ENCODE data around the gene IFNA21. TPM values are rescaled to one million over a fixed set of nuclear protein-coding genes. Genes with fewer than 3 reads are reported as not detected.
A peak's percentile ranks its signal among the peaks of the same experiment; 100 is the strongest.
"Not testable (repeated sequence)": the region's sequence is repeated elsewhere in the genome, so short reads cannot be mapped to it uniquely, and the experiment has no call there.

IFNA21 gene
- total RNA-seq (not detected), polyA plus RNA-seq (not detected)

GRCh38 chr9:21166560-21166959 lies at the start of gene IFNA21:
Gene IFNA21, minus strand, starts transcription at chr9:21166660. Its CDS starts 48 bp downstream, at chr9:21166612.
- H3K27ac ChIP-seq; H3K27me3 ChIP-seq; H3K36me3 ChIP-seq; H3K9me3 ChIP-seq; H3K4me1 ChIP-seq; DNase-seq; intact Hi-C loops (cut with DNase I); H3K4me3 ChIP-seq: not testable (repeated sequence)
- WGBS, 2 donors = 49 to 83% methylated on average over 2 of the region's 2 CpGs

- H3K36me3 ChIP-seq; H3K27me3 ChIP-seq; H3K4me1 ChIP-seq; H3K9me3 ChIP-seq; intact Hi-C loops (cut with DNase I); DNase-seq; H3K4me3 ChIP-seq; H3K27ac ChIP-seq: not testable (repeated sequence)
- WGBS, 2 donors = 35 to 49% methylated on average over 4 to 5 of the region's 5 CpGs
Observed at GRCh38 chr9:21213411-21214326, 47.2 kb upstream of the IFNA21 start.

GRCh38 chr9:21212160-21212559 lies 45.7 kb upstream of the IFNA21 start:
- 69 to 71% methylated on average over 2 of the region's 2 CpGs for WGBS, 2 donors
- H3K27ac ChIP-seq; H3K4me3 ChIP-seq; H3K4me1 ChIP-seq; H3K27me3 ChIP-seq; intact Hi-C loops (cut with DNase I); H3K36me3 ChIP-seq; H3K9me3 ChIP-seq: not testable (repeated sequence)
- DNase-seq = peak; percentile 48

- H3K4me3 ChIP-seq; H3K36me3 ChIP-seq; DNase-seq; H3K27ac ChIP-seq; H3K27me3 ChIP-seq; H3K9me3 ChIP-seq; intact Hi-C loops (cut with DNase I); H3K4me1 ChIP-seq: not testable (repeated sequence)
- WGBS, 2 donors = 88 to 94% methylated on average over 2 of the region's 2 CpGs
Observed at GRCh38 chr9:21210782-21211181, 44.3 kb upstream of the IFNA21 start.

- no peak overlapping the region for H3K27ac ChIP-seq
- no peak overlapping the region for H3K4me3 ChIP-seq
- H3K36me3 ChIP-seq = no peaks in the 10 kb centered on the region
- intact Hi-C loops (cut with DNase I) = no loop called here
- H3K27me3 ChIP-seq = no peaks in the 10 kb centered on the region
- H3K4me1 ChIP-seq = no peaks in the 10 kb centered on the region
- 92% methylated on average over 7 of the region's 7 CpGs for WGBS, 2 donors
- TF ChIP-seq CTCF (IDR thresholded peaks at IDR 0.05) (no peak), EP300 (IDR thresholded peaks at IDR 0.05) (no peak), POLR2A (IDR thresholded peaks at IDR 0.05) (no peak), POLR2AphosphoS5 (IDR thresholded peaks at IDR 0.05) (no peak)
- no peaks in the 10 kb centered on the region for H3K9me3 ChIP-seq
- no peak for DNase-seq
Observed at GRCh38 chr9:21210311-21210710, 43.9 kb upstream of the IFNA21 start.

GRCh38 chr9:21207043-21207442 lies 40.6 kb upstream of the IFNA21 start, which contains the start of gene IFNA10:
Gene IFNA10, minus strand, starts transcription at chr9:21207143. Its CDS starts 46 bp downstream, at chr9:21207097.
- H3K36me3 ChIP-seq; H3K4me3 ChIP-seq; DNase-seq; intact Hi-C loops (cut with DNase I); H3K27me3 ChIP-seq; H3K27ac ChIP-seq; H3K4me1 ChIP-seq; H3K9me3 ChIP-seq: not testable (repeated sequence)
- 79 to 85% methylated on average over 3 of the region's 3 CpGs for WGBS, 2 donors

GRCh38 chr9:21205204-21205603 lies 38.7 kb upstream of the IFNA21 start:
- Histone ChIP-seq H3K36me3 (no peaks in the 10 kb centered on the region), H3K4me3 (no peak overlapping the region), H3K27me3 (no peaks in the 10 kb centered on the region), H3K4me1 (no peaks in the 10 kb centered on the region), H3K27ac (no peak overlapping the region), H3K9me3 (no peaks in the 10 kb centered on the region)
- intact Hi-C loops (cut with DNase I) = no loop called here
- DNase-seq = no peak
- no peak for TF ChIP-seq EP300 (IDR thresholded peaks at IDR 0.05)
- TF ChIP-seq CTCF (IDR thresholded peaks at IDR 0.05) = no peak
- no peak for TF ChIP-seq POLR2A (IDR thresholded peaks at IDR 0.05)
- TF ChIP-seq POLR2AphosphoS5 (IDR thresholded peaks at IDR 0.05) = no peak

GRCh38 chr9:21202105-21202504 lies 35.6 kb upstream of the IFNA21 start, which contains the start of gene IFNA7:
Gene IFNA7, minus strand, starts transcription at chr9:21202205. Its CDS starts 40 bp downstream, at chr9:21202165.
- 57 to 78% methylated on average over 4 of the region's 4 CpGs for WGBS, 2 donors

More at GRCh38 chr9:21202105-21202504, 35.6 kb upstream of the IFNA21 start, which contains the start of gene IFNA7:
- H3K4me1 ChIP-seq; DNase-seq; H3K4me3 ChIP-seq; H3K36me3 ChIP-seq; H3K27me3 ChIP-seq; H3K27ac ChIP-seq; intact Hi-C loops (cut with DNase I); H3K9me3 ChIP-seq: not testable (repeated sequence)

All from sigmoid colon (tissue), 7 donors.